H1 (cell line): ENCODE measurements around the gene PINK1. TPM values are rescaled to one million over a fixed set of nuclear protein-coding genes. Genes with fewer than 3 reads are reported as not detected.

Experiments
- CTCF ChIA-PET: fragments of 300-600 bp; sonication (Branson Sonifier 250); formaldehyde crosslinking; loops from one replicate; lab custom pipeline; 2021; ENCODE audit not compliant: partially characterized antibody; lab: Charles Lee
- POLR2A ChIA-PET: fragments of 300-600 bp; sonication (Branson Sonifier 250); formaldehyde crosslinking; loops from one replicate; lab custom pipeline; 2021; ENCODE audit warnings: inconsistent platforms; ENCODE audit not compliant: partially characterized antibody; lab: Charles Lee
- DNase-seq, 2 experiments: peaks; one replicate each; pipeline versions ENCODE4 v3.0.0 to v3.0.0-alpha.2; 2010 to 2022; ENCODE audit warnings: low spot score in 2 of 2, low read depth in 1 of 2, mixed read lengths in 1 of 2
- FAIRE-seq: peaks from 2 replicates; lab custom pipeline; 2011; peaks lifted over from hg19 to GRCh38; lab: Jason Lieb, UNC
- H2AFZ ChIP-seq: 2 replicates; pipeline ENCODE4 v1.8.1; 2012; ENCODE audit warnings: low read length, inconsistent platforms
- H2AK5ac ChIP-seq: 2 replicates; pipeline ENCODE4 v1.6.1; 2013; ENCODE audit warnings: low read depth, low read length
- H2BK120ac ChIP-seq: replicated peaks from 2 replicates; pipeline ENCODE3; 2013; ENCODE audit warnings: low read depth, low read length, inconsistent platforms
- H2BK12ac ChIP-seq: 2 replicates; pipeline ENCODE4 v1.6.1; 2013; ENCODE audit warnings: low read depth, low read length
- H2BK15ac ChIP-seq: 2 replicates; pipeline ENCODE4 v1.6.1; 2013; ENCODE audit warnings: low read length
- H2BK20ac ChIP-seq: 2 replicates; pipeline ENCODE4 v1.6.1; 2013; ENCODE audit warnings: low read length
- H2BK5ac ChIP-seq: 2 replicates; pipeline ENCODE4 v1.6.1; 2013; ENCODE audit warnings: low read depth, low read length
- H3K14ac ChIP-seq: 2 replicates; pipeline ENCODE4 v1.6.1; 2013; ENCODE audit warnings: inconsistent platforms; ENCODE audit not compliant: insufficient read length
- H3K18ac ChIP-seq: 2 replicates; pipeline ENCODE4 v1.6.1; 2013; ENCODE audit warnings: low read length; ENCODE audit errors: extremely low read depth
- H3K23ac ChIP-seq: 2 replicates; pipeline ENCODE4 v1.6.1; 2013; ENCODE audit warnings: inconsistent platforms; ENCODE audit not compliant: insufficient read length
- H3K23me2 ChIP-seq: 2 replicates; pipeline ENCODE4 v1.6.1; 2013; ENCODE audit warnings: low read depth, low read length
- H3K27ac ChIP-seq: 2 replicates; pipeline ENCODE4 v1.6.1; 2011; ENCODE audit warnings: low read depth, low read length, inconsistent platforms
- H3K27me3 ChIP-seq, 4 experiments: replicated peaks in 1 of 4; 1 replicate in 1 of 4; 2 replicates in 3 of 4; pipeline versions ENCODE4 v1.6.1 to v1.8.1; 2011 to 2013; ENCODE audit warnings: low read length in 3 of 4, mild to moderate bottlenecking in 3 of 4, inconsistent platforms in 2 of 4, mixed read lengths in 2 of 4, moderate library complexity in 1 of 4; ENCODE audit not compliant: control insufficient read depth in 3 of 4, insufficient read depth in 3 of 4; ENCODE audit errors: extremely low read depth in 1 of 4
- H3K36me3 ChIP-seq, 4 experiments: 2 replicates each; pipeline versions ENCODE4 v1.6.1 to v1.8.1; 2011 to 2013; ENCODE audit warnings: mild to moderate bottlenecking in 4 of 4, low read length in 3 of 4, moderate library complexity in 2 of 4, control low read depth in 1 of 4, inconsistent platforms in 1 of 4; ENCODE audit not compliant: insufficient read depth in 4 of 4, control insufficient read depth in 2 of 4
- H3K4ac ChIP-seq: replicated peaks from 2 replicates; pipeline ENCODE3; 2013; ENCODE audit warnings: low read length, low read depth, mixed read lengths, inconsistent platforms; ENCODE audit not compliant: insufficient read length
- H3K4me1 ChIP-seq, 4 experiments: replicated peaks in 1 of 4; 1 replicate in 1 of 4; 2 replicates in 3 of 4; pipeline versions ENCODE4 v1.6.1 to v1.8.1; 2011 to 2013; ENCODE audit warnings: low read length in 3 of 4, inconsistent platforms in 2 of 4, mixed read lengths in 1 of 4; ENCODE audit not compliant: insufficient read depth in 4 of 4, control insufficient read depth in 3 of 4
- H3K4me2 ChIP-seq, 2 experiments: 2 replicates each; pipeline versions ENCODE4 v1.6.1 to v1.8.1; 2011 to 2013; ENCODE audit warnings: low read depth in 2 of 2, low read length in 2 of 2, control low read depth in 1 of 2, inconsistent platforms in 1 of 2, mild to moderate bottlenecking in 1 of 2; ENCODE audit not compliant: insufficient read depth in 1 of 2
- H3K4me3 ChIP-seq, 4 experiments: fragments of 200-600, 300-600 bp in 1 of 4; sonication (generic), shearing (Covaris generic), sonication (Bioruptor Twin) in 1 of 4; 2 replicates each; pipeline versions ENCODE4 v1.5.1 to v1.8.1; 2011 to 2016; ENCODE audit warnings: low read length in 4 of 4, low read depth in 3 of 4, control low read depth in 2 of 4, inconsistent platforms in 2 of 4, mild to moderate bottlenecking in 2 of 4, mixed read lengths in 1 of 4, moderate library complexity in 1 of 4; ENCODE audit not compliant: insufficient read depth in 2 of 4; ENCODE audit errors: extremely low read depth in 1 of 4
- H3K56ac ChIP-seq: replicated peaks from 2 replicates; pipeline ENCODE3; 2013; ENCODE audit warnings: low read depth, mild to moderate bottlenecking, mixed read lengths, low read length, inconsistent platforms; ENCODE audit not compliant: insufficient read length
- H3K79me1 ChIP-seq: 2 replicates; pipeline ENCODE4 v1.6.1; 2013; ENCODE audit warnings: low read depth, low read length, control low read depth
- H3K79me2 ChIP-seq, 2 experiments: 2 replicates each; pipeline versions ENCODE4 v1.6.1 to v1.8.1; 2012 to 2013; ENCODE audit warnings: low read length in 2 of 2, mild to moderate bottlenecking in 2 of 2, inconsistent platforms in 1 of 2; ENCODE audit not compliant: insufficient read depth in 2 of 2, control insufficient read depth in 1 of 2
- H3K9ac ChIP-seq, 4 experiments: replicated peaks in 1 of 4; 1 replicate in 1 of 4; 2 replicates in 3 of 4; pipeline versions ENCODE4 v1.6.1 to v1.8.1; 2011 to 2013; ENCODE audit warnings: low read depth in 3 of 4, low read length in 3 of 4, control low read depth in 2 of 4, mild to moderate bottlenecking in 2 of 4, moderate library complexity in 2 of 4, inconsistent platforms in 1 of 4; ENCODE audit errors: extremely low read depth in 1 of 4
- H3K9me3 ChIP-seq, 2 experiments: 2 replicates each; pipeline versions ENCODE4 v1.6.1 to v1.8.1; 2012 to 2013; ENCODE audit warnings: mild to moderate bottlenecking in 2 of 2, moderate library complexity in 2 of 2, control low read depth in 1 of 2, inconsistent platforms in 1 of 2, low read depth in 1 of 2, low read length in 1 of 2, mixed read lengths in 1 of 2; ENCODE audit not compliant: insufficient read depth in 2 of 2
- H4K20me1 ChIP-seq, 2 experiments: replicated peaks in 1 of 2; 2 replicates each; pipeline versions ENCODE3 to v1.8.1; 2011 to 2013; ENCODE audit warnings: inconsistent platforms in 2 of 2, low read length in 2 of 2, mild to moderate bottlenecking in 1 of 2; ENCODE audit not compliant: insufficient read depth in 2 of 2, control insufficient read depth in 1 of 2
- H4K5ac ChIP-seq: 2 replicates; pipeline ENCODE4 v1.6.1; 2013; ENCODE audit warnings: low read length, low read depth, mixed read lengths, inconsistent platforms; ENCODE audit not compliant: insufficient read length
- H4K8ac ChIP-seq: 2 replicates; pipeline ENCODE4 v1.8.0; 2013; ENCODE audit warnings: mild to moderate bottlenecking, moderate library complexity, low read length, inconsistent platforms; ENCODE audit not compliant: insufficient read depth; ENCODE audit errors: extremely low read depth
- H4K91ac ChIP-seq: replicated peaks from 2 replicates; pipeline ENCODE3; 2013; ENCODE audit warnings: low read length, mixed read lengths, inconsistent platforms; ENCODE audit not compliant: insufficient read length
- CHD2 ChIP-seq: IDR thresholded peaks from 2 replicates; pipeline ENCODE4 v1.6.1; 2012; ENCODE audit warnings: low read length, improper control_type of control experiment
- CREB1 ChIP-seq: IDR thresholded peaks from 2 replicates; pipeline ENCODE4 v1.6.1; 2012; ENCODE audit warnings: inconsistent platforms
- JUND ChIP-seq: IDR thresholded peaks from 2 replicates; pipeline ENCODE4 v1.6.1; 2011; ENCODE audit warnings: mild to moderate bottlenecking, improper control_type of control experiment, low read length
- NRF1 ChIP-seq: IDR thresholded peaks from 2 replicates; pipeline ENCODE4 v1.6.1; 2011; ENCODE audit warnings: mild to moderate bottlenecking, low read depth, low read length, improper control_type of control experiment
- RXRA ChIP-seq: IDR thresholded peaks from 2 replicates; pipeline ENCODE4 v1.6.1; 2011; ENCODE audit warnings: low read depth, mild to moderate bottlenecking, low read length, moderate library complexity; ENCODE audit not compliant: insufficient read depth
- WGBS, 2 experiments: shearing (Covaris generic) in 1 of 2; methylation state at CpG; one replicate each; pipeline versions ENCODE4 v1.1.6 to v1.1.7; 2013 to 2015; ENCODE audit warnings: low lambda C conversion rate in 2 of 2, mixed read lengths in 2 of 2, inconsistent platforms in 1 of 2, low coverage in 1 of 2, missing lambda C conversion rate in 1 of 2; ENCODE audit not compliant: insufficient replicate concordance in 2 of 2, insufficient coverage in 1 of 2, insufficient read length in 1 of 2; ENCODE audit errors: extremely low coverage in 1 of 2, missing lambda C conversion rate in 1 of 2; 5-methylcytosine and 5-hydroxymethylcytosine counted together
- polyA plus RNA-seq, 7 experiments: library from polyadenylated mRNA; depleted of rRNA in 3 of 7; stranded (reverse) in 5 of 7; unstranded in 2 of 7; fragments of >200 nt in 5 of 7; fragments of 200-250 nt in 2 of 7; gene quantifications; 1 replicate in 5 of 7; 2 replicates in 1 of 7; 4 replicates in 1 of 7; pipeline versions ENCODE4 v1.2.1 to v1.2.3, GENCODE V29; 2011 to 2013; ENCODE audit warnings: missing spikeins in 2 of 7, mixed read lengths in 2 of 7
- total RNA-seq: library from RNA; stranded (reverse); fragmentation: NEBNext Ultra II Directional; extraction: Animal tissue kit (Norgen Biotek cat#: 25700); gene quantifications from 2 replicates; pipeline ENCODE4 v1.2.1, GENCODE V29; 2021

Gene PINK1
- total and polyA plus RNA-seq, 2 of the 8 experiments (the other 6 are each of a cell fraction or from before 2014, with no cell fraction given) = 16.1 to 19.3 TPM

- Histone ChIP-seq H2AK5ac (no peak overlapping the region), H3K56ac (no peak overlapping the region), H3K4me3 (no peak overlapping the region), H4K8ac (no peak overlapping the region), H4K20me1 (peaks cover 2% of the 10 kb centered on the region in 2 experiments), H4K91ac (no peak overlapping the region), H3K9ac (no peak overlapping the region), H3K9me3 (no peaks in the 10 kb centered on the region), H3K23me2 (peaks cover 2% of the 10 kb centered on the region; the same call in 1 of the 2 replicates), H3K27me3 (no peaks in the 10 kb centered on the region; a peak in 1 of 7 replicates), H3K27ac (no peak overlapping the region), H3K4me1 (peaks cover 0 to 3% (median under 1%) of the 10 kb centered on the region in 4 experiments; a peak in 3 of 7 replicates), H3K4ac (no peak overlapping the region), H2BK120ac (no peak overlapping the region), H3K36me3 (peaks cover 0 to 3% (median 0%) of the 10 kb centered on the region in 4 experiments; a peak in 1 of 8 replicates), H3K23ac (no peak overlapping the region), H4K5ac (no peak overlapping the region), H3K14ac (no peak overlapping the region), H3K18ac (no peak overlapping the region), H2BK15ac (no peak overlapping the region), H3K79me2 (no peaks in the 10 kb centered on the region), H2BK5ac (no peak overlapping the region), H2BK12ac (no peak overlapping the region), H3K79me1 (no peaks in the 10 kb centered on the region), H2AFZ (no peak overlapping the region), H2BK20ac (no peak overlapping the region), H3K4me2 (no peak overlapping the region)
- ChIA-PET CTCF (interaction anchor here (0.6 to 2.5 kb wide), 2 partner anchors 9 to 21 kb away, joined by 4 to 8 read pairs; no protein-coding TSS in a partner anchor), POLR2A (no interaction called here)
- WGBS, 2 experiments = 75% methylated on average over 1 of the region's 1 CpG; no CpG with 5 or more reads in 1 of the 2 experiments
- FAIRE-seq = no peak
- no peak for DNase-seq
- no peak for TF ChIP-seq CHD2
- no peak for TF ChIP-seq JUND
- TF ChIP-seq NRF1 = no peak
- no peak for TF ChIP-seq CREB1
- no peak for TF ChIP-seq RXRA
Observed at GRCh38 chr1:20691872-20692271, 58.6 kb downstream of the PINK1 start.
